GM23248 (cell line): Measurements from ENCODE around the gene SLC6A11. TPM values are rescaled to one million over a fixed set of nuclear protein-coding genes. Genes with fewer than 3 reads are reported as not detected.

Source experiments
- DNase-seq: peaks from one replicate; pipeline ENCODE4 v3.0.0-alpha.2; 2015
- H2AFZ ChIP-seq: fragments of 200-600 bp; sonication (generic); 2 replicates; pipeline ENCODE4 v1.6.1; 2016; ENCODE audit warnings: antibody characterized with exemption
- H3F3A ChIP-seq: fragments of 200-600 bp; sonication (generic); 2 replicates; pipeline ENCODE4 v1.6.1; 2016; ENCODE audit warnings: mild to moderate bottlenecking, antibody characterized with exemption, mixed run types; ENCODE audit not compliant: insufficient read depth
- H3K27ac ChIP-seq: fragments of 200-600 bp; sonication (generic); 2 replicates; pipeline ENCODE4 v1.5.1; 2016; ENCODE audit warnings: mild to moderate bottlenecking
- H3K27me3 ChIP-seq: fragments of 200-600 bp; sonication (generic); replicated peaks from 2 replicates; pipeline ENCODE4 v1.6.1; 2016; ENCODE audit warnings: mild to moderate bottlenecking; ENCODE audit not compliant: insufficient read depth
- H3K36me3 ChIP-seq: fragments of 200-600 bp; sonication (generic); 2 replicates; pipeline ENCODE4 v1.6.1; 2016; ENCODE audit warnings: low read depth, mild to moderate bottlenecking
- H3K4me1 ChIP-seq: fragments of 200-600 bp; sonication (generic); 2 replicates; pipeline ENCODE4 v1.6.1; 2016; ENCODE audit warnings: mild to moderate bottlenecking; ENCODE audit not compliant: insufficient read depth
- H3K4me2 ChIP-seq: fragments of 200-600 bp; sonication (generic); one replicate; pipeline ENCODE4 v1.6.1; 2016; ENCODE audit warnings: mild to moderate bottlenecking; ENCODE audit not compliant: unreplicated experiment
- H3K4me3 ChIP-seq: fragments of 200-600 bp; sonication (generic); 2 replicates; pipeline ENCODE4 v1.5.1; 2016; ENCODE audit warnings: mild to moderate bottlenecking
- H3K79me2 ChIP-seq: fragments of 200-600 bp; sonication (generic); 2 replicates; pipeline ENCODE4 v1.6.1; 2016; ENCODE audit warnings: mild to moderate bottlenecking; ENCODE audit not compliant: insufficient read depth
- H3K9ac ChIP-seq: fragments of 200-600 bp; sonication (generic); 2 replicates; pipeline ENCODE4 v1.6.1; 2016; ENCODE audit warnings: mild to moderate bottlenecking
- H3K9me2 ChIP-seq: fragments of 200-600 bp; sonication (generic); 2 replicates; pipeline ENCODE4 v1.6.1; 2016; ENCODE audit warnings: mixed run types, mild to moderate bottlenecking, moderate library complexity; ENCODE audit not compliant: insufficient read depth
- H3K9me3 ChIP-seq: fragments of 200-600 bp; sonication (generic); one replicate; pipeline ENCODE4 v1.6.1; 2017; ENCODE audit warnings: low read depth
- H4K20me1 ChIP-seq: fragments of 200-600 bp; sonication (generic); 2 replicates; pipeline ENCODE4 v1.6.0; 2016; ENCODE audit not compliant: insufficient read depth
- EZH2 ChIP-seq: fragments of 200-600 bp; sonication (generic); IDR thresholded peaks from 2 replicates; pipeline ENCODE4 v1.6.1; 2018; ENCODE audit warnings: antibody characterized with exemption, mild to moderate bottlenecking; ENCODE audit not compliant: insufficient read depth, poor library complexity, severe bottlenecking
- EZH2phosphoT487 ChIP-seq: fragments of 200-600 bp; sonication (generic); IDR thresholded peaks from 2 replicates; pipeline ENCODE4 v1.6.1; 2018; ENCODE audit warnings: antibody characterized with exemption, moderate library complexity, mild to moderate bottlenecking, low read depth; ENCODE audit not compliant: insufficient read depth
- WGBS, 2 experiments: methylation state at CpG; one replicate each; pipeline ENCODE4 v1.1.6; 2015 to 2017; ENCODE audit warnings: low lambda C conversion rate in 2 of 2, low coverage in 1 of 2; ENCODE audit errors: missing lambda C conversion rate in 2 of 2; 5-methylcytosine and 5-hydroxymethylcytosine counted together
- in situ Hi-C: fragments of 300-500 bp; cut with MboI; formaldehyde crosslinking; loops from 2 replicates; pipeline ENCODE4 v1.15.0; 2020
- polyA plus RNA-seq: library from polyadenylated mRNA; unstranded; fragments of >200 nt; fragmentation: Nextera tagmentation; extraction: Ambion mirVana; gene quantifications from 2 replicates; pipeline ENCODE4 v1.2.1, GENCODE V29; 2016
- total RNA-seq: library from RNA; depleted of rRNA; stranded (reverse); fragments of >200 nt; shearing (Covaris generic); gene quantifications from 2 replicates; pipeline ENCODE4 v1.2.3, GENCODE V29; 2014

The SLC6A11 gene
- total and polyA plus RNA-seq, 2 experiments from 2014 or later, result not detected

GRCh38 chr3:10919636-10920035 lies 103.6 kb downstream of the SLC6A11 start:
- H3K9ac ChIP-seq, result no peak overlapping the region
- H3K79me2 ChIP-seq, result no peaks in the 10 kb centered on the region
- 21 to 24% methylated on average over 5 of the region's 5 CpGs for WGBS, 2 experiments
- peaks cover 16% of the 10 kb centered on the region for H3K27me3 ChIP-seq
- H2AFZ ChIP-seq, result no peak overlapping the region
- no peaks in the 10 kb centered on the region for H3K36me3 ChIP-seq
- no peak overlapping the region for H3K27ac ChIP-seq
- in situ Hi-C loops, result no loop called here
- no peak for DNase-seq
- no peak overlapping the region for H3K4me2 ChIP-seq
- no peaks in the 10 kb centered on the region for H3F3A ChIP-seq
- H4K20me1 ChIP-seq, result no peaks in the 10 kb centered on the region
- no peak for TF ChIP-seq EZH2phosphoT487
- TF ChIP-seq EZH2, result no peak
- no peak overlapping the region for H3K4me3 ChIP-seq
- no peaks in the 10 kb centered on the region for H3K9me3 ChIP-seq
- H3K4me1 ChIP-seq, result no peaks in the 10 kb centered on the region
- no peaks in the 10 kb centered on the region for H3K9me2 ChIP-seq

GRCh38 chr3:10925436-10926255 lies 109.6 kb downstream of the SLC6A11 start:
- H3K79me2 ChIP-seq, result no peaks in the 10 kb centered on the region
- peaks cover 33% of the 10 kb centered on the region for H3K27me3 ChIP-seq
- no peak overlapping the region for H3K9ac ChIP-seq
- no peaks in the 10 kb centered on the region for H3K9me2 ChIP-seq
- H3K4me1 ChIP-seq, result no peaks in the 10 kb centered on the region
- no peak overlapping the region for H3K27ac ChIP-seq
- TF ChIP-seq EZH2 (no peak), EZH2phosphoT487 (no peak)
- DNase-seq, result no peak
- H4K20me1 ChIP-seq, result no peaks in the 10 kb centered on the region
- H3K4me3 ChIP-seq, result no peak overlapping the region
- H3F3A ChIP-seq, result no peaks in the 10 kb centered on the region
- H3K4me2 ChIP-seq, result no peak overlapping the region
- in situ Hi-C loops, result no loop called here
- no peaks in the 10 kb centered on the region for H3K9me3 ChIP-seq
- no peak overlapping the region for H2AFZ ChIP-seq
- no peaks in the 10 kb centered on the region for H3K36me3 ChIP-seq
- 57 to 65% methylated on average over 12 to 14 of the region's 14 CpGs for WGBS, 2 experiments

DNA sequence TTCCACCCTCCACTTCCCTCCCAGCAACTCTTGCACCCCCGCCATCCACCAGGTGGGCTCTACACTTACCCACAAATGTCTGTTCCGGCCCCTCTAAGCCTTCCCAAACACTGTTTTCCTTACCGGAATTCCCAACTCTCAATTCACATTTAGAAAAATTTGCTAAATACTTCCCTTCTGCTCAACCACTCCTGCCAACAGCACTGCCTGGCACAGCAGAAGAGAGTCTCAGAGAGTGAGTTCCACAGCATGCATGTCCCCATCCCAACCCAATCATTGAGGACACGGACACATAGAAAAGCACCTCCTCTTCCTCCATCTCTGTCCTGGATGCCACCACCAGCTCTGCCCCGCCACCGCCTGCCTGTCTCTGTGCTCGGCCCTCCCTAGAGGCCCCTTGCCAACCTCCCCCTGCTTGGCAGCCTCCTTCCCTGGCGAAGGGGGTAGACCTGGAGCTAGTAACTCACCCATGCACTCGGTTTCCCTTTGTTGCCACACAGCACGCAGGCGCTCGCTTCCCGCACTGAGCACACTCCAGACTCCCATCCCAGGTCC lies 110.3 kb downstream of the SLC6A11 start:
- Histone ChIP-seq H3K36me3 (no peaks in the 10 kb centered on the region), H2AFZ (no peak overlapping the region), H3K9me3 (no peaks in the 10 kb centered on the region), H3K9me2 (no peaks in the 10 kb centered on the region), H4K20me1 (no peaks in the 10 kb centered on the region), H3K4me1 (no peaks in the 10 kb centered on the region), H3F3A (no peaks in the 10 kb centered on the region), H3K79me2 (no peaks in the 10 kb centered on the region), H3K9ac (no peak overlapping the region), H3K4me2 (no peak overlapping the region), H3K4me3 (no peak overlapping the region), H3K27ac (no peak overlapping the region), H3K27me3 (peaks cover 33% of the 10 kb centered on the region)
- TF ChIP-seq EZH2 (no peak), EZH2phosphoT487 (no peak)
- 17 to 18% methylated on average over 11 to 13 of the region's 13 CpGs for WGBS, 2 experiments
- in situ Hi-C loops, result no loop called here
- DNase-seq, result no peak

DNA sequence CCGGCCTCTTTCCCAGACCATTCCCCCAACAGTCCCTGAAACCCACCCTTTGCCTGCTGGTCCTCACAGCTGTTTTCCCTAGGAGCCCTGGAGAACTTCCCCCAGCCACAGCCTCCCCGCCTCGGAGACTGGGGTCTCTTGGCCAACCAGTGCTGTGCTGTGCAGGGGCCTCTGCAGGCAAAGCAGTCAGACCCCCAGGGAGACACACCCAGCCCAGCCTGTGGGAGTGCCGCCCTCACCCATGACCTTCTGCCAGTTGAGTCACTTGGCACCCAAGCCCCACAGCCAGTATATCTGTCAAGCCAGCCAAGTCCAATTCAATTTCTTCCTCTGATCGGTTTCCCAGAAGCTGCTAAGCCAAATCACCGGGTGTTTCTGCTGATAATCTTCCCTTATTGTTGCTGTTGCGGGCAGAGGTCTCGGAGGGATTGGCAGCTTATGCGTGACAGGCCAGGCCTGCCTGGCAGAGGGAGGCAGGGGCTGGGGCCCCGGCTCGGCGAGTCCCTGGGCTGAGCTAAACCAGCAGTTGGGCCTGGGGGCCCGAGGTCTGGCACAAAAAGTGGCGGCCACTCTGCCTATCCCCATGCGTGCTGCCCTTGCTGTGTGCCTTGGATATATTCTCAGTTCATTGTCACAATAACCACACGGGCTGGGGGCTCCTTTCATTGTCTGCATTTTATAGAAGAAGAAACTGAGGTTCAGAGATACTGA lies 110.9 kb downstream of the SLC6A11 start:
- Histone ChIP-seq H3K4me1 (no peaks in the 10 kb centered on the region), H3K9ac (no peak overlapping the region), H3K79me2 (no peaks in the 10 kb centered on the region), H2AFZ (no peak overlapping the region), H3K9me2 (no peaks in the 10 kb centered on the region), H3K4me2 (no peak overlapping the region), H3K36me3 (no peaks in the 10 kb centered on the region), H4K20me1 (no peaks in the 10 kb centered on the region), H3F3A (no peaks in the 10 kb centered on the region), H3K4me3 (no peak overlapping the region), H3K27me3 (peaks cover 38% of the 10 kb centered on the region), H3K9me3 (no peaks in the 10 kb centered on the region), H3K27ac (no peak overlapping the region)
- no peak for TF ChIP-seq EZH2phosphoT487
- TF ChIP-seq EZH2, result no peak
- DNase-seq, result peak; percentile 45
- WGBS, 2 experiments, result 2% methylated on average over 16 of the region's 16 CpGs
- in situ Hi-C loops, result no loop called here
